Ovary (tissue), 9 donors: ENCODE measurements around the gene WDR81. TPM values are rescaled to one million over a fixed set of nuclear protein-coding genes. Genes with fewer than 3 reads are reported as not detected.

ENCODE experiments used
- DNase-seq, 5 donors: peaks; one replicate each; pipeline ENCODE4 v3.0.0-alpha.2; 2019 to 2020
- H3K27ac ChIP-seq, 2 donors: fragments of 200-600 bp; one replicate each; pipeline versions ENCODE4 v1.5.1 to v1.8.0; 2019 to 2022
- H3K27me3 ChIP-seq: fragments of 200-600 bp; one replicate; pipeline ENCODE4 v1.8.0; 2022
- H3K36me3 ChIP-seq: fragments of 200-600 bp; sonication (generic); one replicate; pipeline ENCODE4 v1.5.1; 2019
- H3K4me1 ChIP-seq: one replicate; pipeline ENCODE4 v1.8.1; 2013; ENCODE audit warnings: mild to moderate bottlenecking, moderate library complexity; ENCODE audit not compliant: insufficient read depth
- H3K4me3 ChIP-seq: fragments of 200-600 bp; sonication (generic); one replicate; pipeline ENCODE4 v1.5.1; 2017
- H3K9me3 ChIP-seq, 2 donors: fragments of 200-600 bp in 1 of 2; sonication (generic) in 1 of 2; one replicate each; pipeline versions ENCODE4 v1.5.1 to v1.8.1; 2013 to 2019; ENCODE audit warnings: mild to moderate bottlenecking in 1 of 2, moderate library complexity in 1 of 2
- CTCF ChIP-seq, 3 donors: fragments of 450-650 bp in 2 of 3; fragments of 200-600 bp in 1 of 3; IDR thresholded peaks; one replicate each; pipeline versions ENCODE4 v1.5.1 to v1.8.0; 2016 to 2022; ENCODE audit warnings: antibody characterized with exemption in 3 of 3, mild to moderate bottlenecking in 1 of 3
- EP300 ChIP-seq: sonication (generic); formaldehyde crosslinking; IDR thresholded peaks from one replicate; pipeline ENCODE4 v1.6.1; 2017; ENCODE audit warnings: antibody characterized with exemption
- POLR2A ChIP-seq: fragments of 450-650 bp; IDR thresholded peaks from one replicate; pipeline ENCODE4 v1.6.1; 2017; ENCODE audit warnings: antibody characterized with exemption, mild to moderate bottlenecking, moderate library complexity
- WGBS, 3 donors: extraction: QIAGEN DNeasy Blood & Tissue Kit in 1 of 3; methylation state at CpG; one replicate each; pipeline versions ENCODE4 v1.1.5 to v1.1.7; 2013 to 2017; 5-methylcytosine and 5-hydroxymethylcytosine counted together
- intact Hi-C, 4 donors: fragments of 100-400 bp; cut with DNase I; formaldehyde crosslinking; loops; one replicate each; pipeline versions ENCODE4 v1.11.0 to v1.15.1; 2022 to 2023
- polyA plus RNA-seq, 2 donors: library from polyadenylated mRNA; stranded (reverse); fragments of 200-250 nt in 1 of 2; fragments of 350-450 nt in 1 of 2; fragmentation: Illumina TruSeq in 1 of 2; extraction: RNeasy Lipid Tissue Mini Kit (QIAGEN cat#74804) in 1 of 2; gene quantifications; one replicate each; pipeline ENCODE4 v1.2.3, GENCODE V29; 2013 to 2014
- total RNA-seq, 7 donors: library from RNA; depleted of rRNA in 2 of 7; stranded (reverse); fragments of >200 nt in 2 of 7; fragmentation: NEBNext Ultra II Directional in 3 of 7; extraction: Animal tissue kit (Norgen Biotek cat#: 25700) in 3 of 7; gene quantifications; one replicate each; pipeline versions ENCODE4 v1.1.0 to v1.2.4, GENCODE V29; 2016 to 2023
- donor health status: DM: no; HTN: no; CAD: no; lungs with moderate emphysema.
- donor health status: DM: no; HTN: no; CAD: no.
- donor health status: Bipolar disorder and iron deficiency.
- donor health status: DM: yes; HTN: yes; CAD: no.
- donor health status: DM: no; HTN: no; CAD: no.
- donor health status: DM: yes; HTN: yes; CAD: no.

The WDR81 gene
- total and polyA plus RNA-seq, 9 donors = 1.3 to 59.4 (median 36.2) TPM

- TF ChIP-seq POLR2A (no peak), CTCF (IDR thresholded peaks at IDR 0.05) (no peak), EP300 (no peak)
- intact Hi-C loops = loop anchor here in 2 of 4 donors (5.0 kb wide), 1 partner anchor 36 kb away; the partner anchor contains the start of gene SERPINF1 (in 2 of the 2)
- no peaks in the 10 kb centered on the region for H3K36me3 ChIP-seq
- peaks cover 21% of the 10 kb centered on the region for H3K4me1 ChIP-seq
- DNase-seq = peak in 4 of 5 donors; percentile 10 to 42 (median 33)
- WGBS, 3 donors = 66 to 68% (median 66%) methylated on average over 18 of the region's 18 CpGs
- no peak overlapping the region for H3K27ac ChIP-seq
- no peaks in the 10 kb centered on the region for H3K27me3 ChIP-seq
- H3K9me3 ChIP-seq = no peaks in the 10 kb centered on the region
- H3K4me3 ChIP-seq = no peak overlapping the region
Measured at GRCh38 chr17:1726626-1727257, 2.2 kb downstream of the WDR81 start.

GRCh38 chr17:1727258-1727789 lies 2.8 kb downstream of the WDR81 start:
- H3K36me3 ChIP-seq = no peaks in the 10 kb centered on the region

GRCh38 chr17:1727876-1728630 lies 3.5 kb downstream of the WDR81 start:
- Histone ChIP-seq H3K36me3 (no peaks in the 10 kb centered on the region), H3K9me3 (no peaks in the 10 kb centered on the region), H3K27ac (peak overlapping the region in 1 of 2 donors; percentile 100), H3K4me1 (peaks cover 21% of the 10 kb centered on the region), H3K4me3 (no peak overlapping the region), H3K27me3 (no peaks in the 10 kb centered on the region)
- DNase-seq = peak in 4 of 5 donors; percentile 11 to 44 (median 32)
- TF ChIP-seq EP300 (no peak), CTCF (IDR thresholded peaks at IDR 0.05) (no peak)
- intact Hi-C loops = loop anchor here in 2 of 4 donors (5.0 kb wide), 1 partner anchor 34 kb away; the partner anchor contains the start of gene SERPINF1 (in 2 of the 2)
- 82 to 87% (median 82%) methylated on average over 25 to 28 of the region's 28 CpGs for WGBS, 3 donors

More at GRCh38 chr17:1727258-1727789, 2.8 kb downstream of the WDR81 start:
- no peak for TF ChIP-seq CTCF (IDR thresholded peaks at IDR 0.05)
- no peak for TF ChIP-seq EP300
- peak in 3 of 5 donors; percentile 16 to 38 (median 34) for DNase-seq
- Histone ChIP-seq H3K4me1 (peaks cover 21% of the 10 kb centered on the region), H3K4me3 (no peak overlapping the region), H3K27ac (no peak overlapping the region), H3K9me3 (no peaks in the 10 kb centered on the region), H3K27me3 (no peaks in the 10 kb centered on the region)
- 92 to 93% (median 93%) methylated on average over 21 of the region's 21 CpGs for WGBS, 3 donors
- intact Hi-C loops = loop anchor here in 2 of 4 donors (5.0 kb wide), 1 partner anchor 35 kb away; the partner anchor contains the start of gene SERPINF1 (in 2 of the 2)

GRCh38 chr17:1729966-1730325 lies 5.4 kb downstream of the WDR81 start:
- Histone ChIP-seq H3K9me3 (no peaks in the 10 kb centered on the region), H3K36me3 (no peaks in the 10 kb centered on the region), H3K27ac (peak overlapping the region; percentile 97 to 100), H3K4me3 (no peak overlapping the region), H3K4me1 (peaks cover 21% of the 10 kb centered on the region), H3K27me3 (no peaks in the 10 kb centered on the region)
- TF ChIP-seq EP300 (no peak), CTCF (IDR thresholded peaks at IDR 0.05) (no peak), POLR2A (no peak)
- DNase-seq = no peak
- intact Hi-C loops = loop anchor here in 2 of 4 donors (5.0 kb wide), 1 partner anchor 32 kb away; the partner anchor contains the start of gene SERPINF1 (in 2 of the 2)
- WGBS, 3 donors = 7 to 21% (median 9%) methylated on average over 15 of the region's 15 CpGs
